GM19239 (cell line): ENCODE data around the gene ELFN2.

Source experiments
- DNase-seq: peaks from one replicate; pipeline ENCODE4 v3.0.0; 2011; ENCODE audit warnings: low spot score; ENCODE audit not compliant: insufficient read length
- FAIRE-seq: peaks from 2 replicates; lab custom pipeline; 2011; peaks lifted over from hg19 to GRCh38; lab: Jason Lieb, UNC

The ELFN2 gene

GRCh38 chr22:37392721-37393328, 34.5 kb downstream of the ELFN2 start:
- FAIRE-seq (no peak), DNase-seq (no peak)

GRCh38 chr22:37391702-37392101, 35.6 kb downstream of the ELFN2 start:
- no peak for DNase-seq
- FAIRE-seq, result no peak

DNA sequence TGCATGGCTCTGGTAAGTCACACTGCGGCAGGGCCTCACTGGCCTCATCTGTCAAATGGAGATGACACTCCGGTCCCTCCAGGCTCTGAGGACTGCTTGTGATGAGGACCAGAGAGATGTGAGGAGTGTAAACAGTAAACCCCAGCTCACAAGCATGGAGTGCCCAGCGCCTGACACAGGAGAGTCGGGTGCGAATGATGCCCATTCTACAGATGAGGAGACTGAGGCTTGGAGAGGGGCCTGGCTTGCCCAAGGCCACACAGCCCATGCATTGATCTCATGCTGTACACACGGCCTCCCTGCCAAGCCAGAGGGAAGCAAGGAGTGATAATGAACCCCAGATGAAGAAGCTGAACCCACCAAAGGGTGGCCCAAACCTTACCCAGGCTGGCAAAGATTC, 37.2 kb downstream of the ELFN2 start:
- FAIRE-seq (no peak), DNase-seq (no peak)

DNA sequence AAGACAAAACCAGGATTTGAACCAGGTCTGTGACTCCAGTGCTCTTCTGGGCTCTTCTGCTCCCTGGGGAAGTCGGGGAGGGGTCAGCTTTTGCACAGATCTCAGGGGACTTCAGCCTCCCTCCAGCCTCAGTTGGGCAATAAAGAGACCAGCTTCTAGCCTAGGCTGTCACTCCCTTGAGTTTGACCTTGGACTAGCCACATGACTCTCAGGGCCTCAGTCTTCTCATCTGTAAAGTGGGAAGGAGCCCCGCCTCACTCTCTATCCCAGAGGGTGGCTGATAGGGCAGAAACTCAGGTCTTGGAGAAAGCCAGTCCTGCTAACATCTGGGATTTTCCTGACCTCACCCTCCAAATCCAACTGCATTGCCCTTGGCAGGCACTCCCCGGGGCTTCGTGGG, 38.7 kb downstream of the ELFN2 start:
- DNase-seq, result no peak
- no peak for FAIRE-seq

- no peak for FAIRE-seq
These were observed 39.5 kb downstream of the ELFN2 start for GRCh38 chr22:37387793-37388192.

GRCh38 chr22:37386441-37386840, 40.8 kb downstream of the ELFN2 start:
- DNase-seq (no peak), FAIRE-seq (no peak)

More at GRCh38 chr22:37387793-37388192, 39.5 kb downstream of the ELFN2 start:
- no peak for DNase-seq

DNA sequence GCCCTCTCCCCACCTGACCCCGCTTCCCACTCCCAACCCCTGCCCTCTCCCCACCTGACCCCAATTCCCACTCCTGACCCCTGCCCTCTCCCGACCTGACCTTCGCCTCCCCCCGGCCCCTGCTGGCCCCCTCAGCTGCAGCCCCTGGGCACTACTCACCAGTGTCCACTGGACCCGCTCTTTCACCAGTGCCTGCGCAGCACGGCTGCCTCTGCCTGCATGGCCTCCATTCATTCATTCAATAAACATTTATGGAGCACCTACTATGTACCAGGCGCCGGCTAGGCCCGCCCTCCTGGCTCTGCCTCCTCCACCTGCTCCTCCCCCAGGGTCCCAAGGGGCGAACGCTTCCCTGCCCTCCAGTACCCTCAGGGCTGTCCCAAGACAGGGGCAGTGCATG, 42.6 kb downstream of the ELFN2 start:
- no peak for FAIRE-seq
- DNase-seq, result no peak

DNA sequence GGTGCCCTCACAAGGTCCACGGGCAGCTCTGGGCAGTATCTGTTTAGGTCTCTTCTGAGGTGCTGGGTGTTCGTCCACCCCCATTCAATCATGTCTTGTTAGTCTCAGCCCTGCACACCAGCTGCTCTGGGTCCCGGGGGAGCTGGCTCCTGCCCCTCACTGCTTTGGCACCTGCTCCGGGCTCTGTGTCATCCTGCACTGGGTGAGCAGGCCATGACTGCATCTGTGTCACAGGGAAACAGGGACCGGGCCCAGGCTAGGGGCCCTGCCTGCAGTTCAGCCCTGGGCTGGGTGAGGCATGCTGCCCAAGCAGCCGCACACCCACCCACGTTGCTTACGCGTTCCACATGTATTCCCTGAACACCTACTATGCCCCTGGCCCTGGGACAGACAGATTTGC, 43.9 kb downstream of the ELFN2 start:
- FAIRE-seq, result no peak

DNA sequence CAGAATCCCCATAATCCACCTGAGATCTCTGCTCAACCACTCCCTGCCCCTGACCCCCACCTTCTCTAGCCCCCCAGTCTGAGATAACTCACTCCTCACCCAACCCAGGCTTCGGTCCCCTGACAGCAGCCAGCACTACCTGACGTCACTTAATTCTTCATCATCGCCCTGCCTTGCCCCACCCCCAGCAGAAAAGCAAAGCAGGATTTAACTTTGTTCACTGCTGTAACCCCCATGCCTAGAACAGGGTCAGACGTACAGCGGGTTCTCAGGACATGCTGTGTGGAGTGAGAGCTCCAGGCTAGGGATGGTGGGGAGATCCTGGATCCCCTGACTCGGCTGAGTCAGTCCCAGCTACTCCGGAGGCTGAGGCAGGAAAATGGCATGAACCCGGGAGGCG, 45.8 kb downstream of the ELFN2 start:
- FAIRE-seq (no peak), DNase-seq (no peak)

More for the DNA sequence above, 43.9 kb downstream of the ELFN2 start:
- DNase-seq, result no peak

DNA sequence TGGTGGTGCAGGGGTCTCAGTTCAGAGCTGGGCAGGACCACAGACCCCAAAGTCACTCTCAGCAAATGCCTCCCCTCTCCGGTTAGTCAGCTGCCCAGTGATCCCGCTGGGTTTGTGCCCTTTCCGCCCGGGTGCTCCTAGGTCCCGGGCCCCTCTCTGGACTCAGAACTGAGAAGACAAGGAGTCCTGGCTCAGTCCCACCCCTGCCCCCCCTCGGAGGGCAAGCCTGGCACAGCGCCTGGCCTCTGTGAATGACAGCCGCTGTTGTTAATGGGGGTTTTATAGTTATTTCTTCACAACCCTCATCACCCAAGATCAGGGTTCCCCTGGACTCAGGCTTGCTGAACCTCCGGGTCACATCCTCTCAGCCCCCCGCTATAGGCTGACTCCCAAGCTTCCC, 47.6 kb downstream of the ELFN2 start:
- FAIRE-seq (no peak), DNase-seq (no peak)

DNA sequence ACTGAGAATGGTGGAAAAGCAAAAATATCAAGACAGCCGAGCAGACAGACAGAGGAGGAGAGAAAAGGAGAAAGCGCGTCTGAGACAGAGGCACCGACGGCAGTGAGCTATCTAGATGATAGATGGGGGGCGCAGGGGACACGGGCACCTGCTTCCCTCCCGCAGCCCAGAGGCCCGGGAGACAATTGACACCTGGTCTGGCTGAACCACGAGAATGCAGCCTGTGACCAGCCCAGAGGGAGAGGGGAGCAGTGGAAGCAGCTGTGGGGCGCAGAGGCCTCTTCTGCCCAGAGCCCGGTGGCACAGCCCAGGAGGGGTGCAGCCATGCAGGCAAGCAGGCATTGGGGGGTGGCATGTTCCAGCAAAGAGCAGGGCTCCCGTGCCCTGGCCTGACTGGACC, 48.2 kb downstream of the ELFN2 start:
- FAIRE-seq (no peak), DNase-seq (no peak)

GRCh38 chr22:37378642-37379058, 48.6 kb downstream of the ELFN2 start:
- no peak for FAIRE-seq
- no peak for DNase-seq

GRCh38 chr22:37377927-37378326, 49.4 kb downstream of the ELFN2 start:
- FAIRE-seq (no peak), DNase-seq (no peak)

DNA sequence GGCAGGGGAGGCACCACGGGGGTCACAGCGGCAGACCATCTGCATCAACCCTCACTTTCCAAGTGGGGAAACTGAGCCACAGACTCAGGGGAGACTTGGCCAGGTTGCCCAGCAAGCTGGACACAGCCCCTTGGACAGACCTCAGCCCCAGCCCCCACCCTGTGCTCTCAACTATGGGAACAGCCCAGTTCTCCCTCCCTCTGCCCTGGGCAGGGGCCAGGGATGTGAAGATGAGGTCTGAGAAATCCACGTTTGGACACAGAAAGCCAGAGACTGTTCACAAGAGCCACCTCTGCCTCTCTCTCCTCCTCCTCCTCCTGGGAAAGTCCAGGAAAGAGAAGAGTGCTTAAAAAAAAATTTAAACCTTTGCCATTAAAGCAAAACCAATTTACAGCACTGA, 50.1 kb downstream of the ELFN2 start:
- DNase-seq, result no peak
- no peak for FAIRE-seq

GRCh38 chr22:37376643-37377042, 50.6 kb downstream of the ELFN2 start:
- DNase-seq (no peak), FAIRE-seq (no peak)

- DNase-seq, result no peak
- FAIRE-seq, result no peak
These were observed 51.5 kb downstream of the ELFN2 start for GRCh38 chr22:37375801-37376200.

DNA sequence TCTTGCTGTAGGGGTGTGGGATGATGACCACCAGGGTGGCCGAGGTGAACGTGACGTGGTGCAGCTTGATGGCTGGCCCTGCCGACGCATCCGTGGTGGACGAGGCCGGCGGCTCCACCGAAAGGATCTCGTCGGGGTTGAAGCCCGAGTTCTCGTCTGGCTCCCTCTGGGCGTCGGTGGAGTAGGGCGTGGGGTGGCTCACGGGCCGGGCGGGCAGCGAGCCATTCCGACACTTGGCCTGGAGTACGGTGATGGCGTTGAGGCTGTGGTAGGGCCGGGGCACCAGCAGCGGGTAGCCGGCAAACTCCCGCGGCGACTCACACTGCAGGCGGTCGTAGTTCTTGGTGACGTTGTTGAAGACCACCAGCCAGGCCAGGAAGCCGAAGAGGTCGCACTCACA, 52.7 kb downstream of the ELFN2 start:
- FAIRE-seq (no peak), DNase-seq (no peak)

GRCh38 chr22:37373451-37373850, 53.8 kb downstream of the ELFN2 start:
- no peak for FAIRE-seq
- no peak for DNase-seq

DNA sequence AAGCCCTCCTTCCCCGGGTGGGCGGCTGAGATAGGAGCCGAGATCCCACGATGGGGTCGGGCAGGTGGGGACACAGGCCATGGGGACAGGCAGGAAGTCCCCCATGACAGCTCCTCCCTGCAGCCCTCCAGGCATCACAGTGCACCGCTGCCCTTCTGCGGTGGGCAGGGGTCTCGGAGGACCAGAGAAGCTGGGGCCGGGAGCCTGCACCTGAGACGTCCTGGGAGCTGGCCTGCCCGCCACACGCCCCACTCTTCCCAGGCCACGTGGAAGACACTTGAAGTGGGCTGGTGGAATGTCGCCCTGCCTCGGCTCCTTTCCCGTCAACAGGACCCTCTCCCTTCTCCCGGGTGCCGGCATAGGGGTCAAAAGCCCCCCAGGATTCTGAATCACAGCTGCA, 55.4 kb downstream of the ELFN2 start:
- DNase-seq (no peak), FAIRE-seq (no peak)

GRCh38 chr22:37371491-37371890, 55.8 kb downstream of the ELFN2 start:
- no peak for FAIRE-seq
- DNase-seq, result no peak

GRCh38 chr22:37370306-37370979, 56.8 kb downstream of the ELFN2 start:
- FAIRE-seq, result no peak
- no peak for DNase-seq

- DNase-seq, result no peak
- no peak for FAIRE-seq
These were observed 57.8 kb downstream of the ELFN2 start for GRCh38 chr22:37369483-37369882.
